Esophagus squamous epithelium (tissue), 5 donors: ENCODE data around the gene FLT1. TPM values are rescaled to one million over a fixed set of nuclear protein-coding genes. Genes with fewer than 3 reads are reported as not detected.

Source experiments
- DNase-seq: peaks from one replicate; lab custom pipeline; 2025; lab: John Stamatoyannopoulos, UW
- H3K27ac ChIP-seq, 4 donors: fragments of 200-600 bp; sonication (generic); one replicate each; pipeline ENCODE4 v1.5.1; 2016 to 2019; ENCODE audit warnings: mild to moderate bottlenecking in 1 of 4
- H3K27me3 ChIP-seq, 4 donors: fragments of 200-600 bp; sonication (generic); 1 replicate in 3 of 4; 2 replicates in 1 of 4; pipeline versions ENCODE4 v1.5.1 to v1.6.0; 2017 to 2021; ENCODE audit warnings: antibody characterized with exemption in 1 of 4
- H3K36me3 ChIP-seq, 3 donors: fragments of 200-600 bp; sonication (generic); one replicate each; pipeline ENCODE4 v1.5.1; 2016 to 2019
- H3K4me1 ChIP-seq, 3 donors: fragments of 200-600 bp; sonication (generic); one replicate each; pipeline ENCODE4 v1.5.1; 2017 to 2019
- H3K4me3 ChIP-seq, 4 donors: fragments of 200-600 bp; sonication (generic); 1 replicate in 3 of 4; 2 replicates in 1 of 4; pipeline ENCODE4 v1.5.1; 2016 to 2019; ENCODE audit warnings: mild to moderate bottlenecking in 2 of 4, moderate library complexity in 1 of 4
- H3K9me3 ChIP-seq, 3 donors: fragments of 200-600 bp; sonication (generic); one replicate each; pipeline ENCODE4 v1.5.1; 2016 to 2019
- CTCF ChIP-seq, 6 experiments: fragments of 450-650 bp in 4 of 6; fragments of 200-600 bp in 2 of 6; sonication (generic) in 2 of 6; IDR thresholded peaks; one replicate each; pipeline ENCODE4 v1.5.1; 2016 to 2019; ENCODE audit warnings: antibody characterized with exemption in 6 of 6, mild to moderate bottlenecking in 4 of 6, moderate library complexity in 4 of 6
- POLR2A ChIP-seq, 4 donors: fragments of 450-650 bp; IDR thresholded peaks; one replicate each; pipeline ENCODE4 v1.6.1; 2017; ENCODE audit warnings: antibody characterized with exemption in 4 of 4, mild to moderate bottlenecking in 4 of 4, moderate library complexity in 3 of 4
- WGBS, 2 donors: methylation state at CpG; one replicate each; pipeline ENCODE4 v1.1.5; 2018; 5-methylcytosine and 5-hydroxymethylcytosine counted together
- intact Hi-C: fragments of 100-400 bp; cut with DNase I; formaldehyde crosslinking; loops from one replicate; pipeline ENCODE4 v1.15.0; 2022
- total RNA-seq, 4 donors: library from RNA; depleted of rRNA; stranded (reverse); fragments of >200 nt; gene quantifications; one replicate each; pipeline ENCODE4 v1.1.0, GENCODE V29; 2016
- donor health status: DM: yes; HTN: yes; CAD: no.

FLT1 gene
- total RNA-seq, 4 donors from 2014 or later: 2.1 to 16.4 (median 8.9) TPM

DNA sequence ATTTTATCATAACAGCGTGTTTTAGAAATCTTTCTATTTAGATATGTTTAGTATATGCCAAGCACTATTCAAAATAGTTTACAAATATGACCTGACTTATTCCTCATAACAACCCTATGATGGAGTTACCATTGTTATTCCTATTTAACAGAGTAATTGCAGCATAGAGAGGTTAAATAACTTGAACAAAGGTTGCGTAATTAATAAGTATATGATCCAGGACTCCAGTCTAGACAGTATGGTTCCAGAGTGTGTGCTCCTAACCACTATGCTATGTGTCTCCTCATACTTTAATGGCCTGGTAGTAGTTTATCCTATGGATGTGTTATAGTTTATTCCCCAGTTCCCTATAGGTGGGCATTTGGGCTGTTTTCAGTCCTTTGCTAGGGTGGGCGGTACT, 211.3 kb downstream of the FLT1 start:
- 97 to 99% methylated on average over 3 of the region's 3 CpGs for WGBS, 2 donors
- Histone ChIP-seq H3K27ac (no peak overlapping the region), H3K27me3 (no peaks in the 10 kb centered on the region), H3K9me3 (no peaks in the 10 kb centered on the region), H3K36me3 (peaks cover 3 to 95% (median 4%) of the 10 kb centered on the region in 3 donors), H3K4me1 (no peaks in the 10 kb centered on the region), H3K4me3 (no peak overlapping the region)
- TF ChIP-seq CTCF (IDR thresholded peaks at IDR 0.05): no peak
- intact Hi-C loops: no loop called here
- no peak for DNase-seq

GRCh38 chr13:28282451-28282850, 212.5 kb downstream of the FLT1 start:
- H3K4me1 ChIP-seq: no peaks in the 10 kb centered on the region
- WGBS, 2 donors: 85 to 88% methylated on average over 5 of the region's 5 CpGs
- peaks cover 3 to 94% (median 4%) of the 10 kb centered on the region in 3 donors for H3K36me3 ChIP-seq
- intact Hi-C loops: no loop called here
- H3K27me3 ChIP-seq: no peaks in the 10 kb centered on the region
- H3K4me3 ChIP-seq: no peak overlapping the region
- no peak for DNase-seq
- no peak for TF ChIP-seq CTCF (IDR thresholded peaks at IDR 0.05)
- H3K27ac ChIP-seq: no peak overlapping the region
- no peaks in the 10 kb centered on the region for H3K9me3 ChIP-seq

GRCh38 chr13:28273919-28274318, 221.0 kb downstream of the FLT1 start:
- H3K4me1 ChIP-seq: no peaks in the 10 kb centered on the region
- no peak overlapping the region for H3K4me3 ChIP-seq
- peaks cover 0 to 84% (median 8%) of the 10 kb centered on the region in 3 donors for H3K36me3 ChIP-seq
- TF ChIP-seq CTCF (IDR thresholded peaks at IDR 0.05) (no peak), POLR2A (IDR thresholded peaks at IDR 0.05) (no peak)
- intact Hi-C loops: no loop called here
- H3K9me3 ChIP-seq: no peaks in the 10 kb centered on the region
- no peak overlapping the region for H3K27ac ChIP-seq
- no peaks in the 10 kb centered on the region for H3K27me3 ChIP-seq
- DNase-seq: no peak
- WGBS, 2 donors: 83 to 86% methylated on average over 3 of the region's 3 CpGs

- intact Hi-C loops: no loop called here
- no peaks in the 10 kb centered on the region for H3K9me3 ChIP-seq
- TF ChIP-seq POLR2A (IDR thresholded peaks at IDR 0.05): no peak
- no peak for TF ChIP-seq CTCF (IDR thresholded peaks at IDR 0.05)
- no peaks in the 10 kb centered on the region for H3K4me1 ChIP-seq
- no peak overlapping the region for H3K27ac ChIP-seq
- H3K36me3 ChIP-seq: peaks cover 0 to 81% (median 15%) of the 10 kb centered on the region in 3 donors
- no peaks in the 10 kb centered on the region for H3K27me3 ChIP-seq
- DNase-seq: no peak
- 95% methylated on average over 2 of the region's 2 CpGs for WGBS, 2 donors
- no peak overlapping the region for H3K4me3 ChIP-seq
Observed at GRCh38 chr13:28271056-28271840, 223.7 kb downstream of the FLT1 start.

- TF ChIP-seq CTCF (IDR thresholded peaks at IDR 0.05): no peak
- TF ChIP-seq POLR2A (IDR thresholded peaks at IDR 0.05): no peak
- Histone ChIP-seq H3K27ac (no peak overlapping the region), H3K4me3 (no peak overlapping the region), H3K36me3 (peaks cover 0 to 79% (median 15%) of the 10 kb centered on the region in 3 donors), H3K4me1 (no peaks in the 10 kb centered on the region), H3K27me3 (no peaks in the 10 kb centered on the region), H3K9me3 (no peaks in the 10 kb centered on the region)
- no peak for DNase-seq
- intact Hi-C loops: no loop called here
Observed at GRCh38 chr13:28268800-28269223, 226.1 kb downstream of the FLT1 start.
